ENCODE measurements around the gene CR1.

- TF ChIP-seq, protein P1, sequence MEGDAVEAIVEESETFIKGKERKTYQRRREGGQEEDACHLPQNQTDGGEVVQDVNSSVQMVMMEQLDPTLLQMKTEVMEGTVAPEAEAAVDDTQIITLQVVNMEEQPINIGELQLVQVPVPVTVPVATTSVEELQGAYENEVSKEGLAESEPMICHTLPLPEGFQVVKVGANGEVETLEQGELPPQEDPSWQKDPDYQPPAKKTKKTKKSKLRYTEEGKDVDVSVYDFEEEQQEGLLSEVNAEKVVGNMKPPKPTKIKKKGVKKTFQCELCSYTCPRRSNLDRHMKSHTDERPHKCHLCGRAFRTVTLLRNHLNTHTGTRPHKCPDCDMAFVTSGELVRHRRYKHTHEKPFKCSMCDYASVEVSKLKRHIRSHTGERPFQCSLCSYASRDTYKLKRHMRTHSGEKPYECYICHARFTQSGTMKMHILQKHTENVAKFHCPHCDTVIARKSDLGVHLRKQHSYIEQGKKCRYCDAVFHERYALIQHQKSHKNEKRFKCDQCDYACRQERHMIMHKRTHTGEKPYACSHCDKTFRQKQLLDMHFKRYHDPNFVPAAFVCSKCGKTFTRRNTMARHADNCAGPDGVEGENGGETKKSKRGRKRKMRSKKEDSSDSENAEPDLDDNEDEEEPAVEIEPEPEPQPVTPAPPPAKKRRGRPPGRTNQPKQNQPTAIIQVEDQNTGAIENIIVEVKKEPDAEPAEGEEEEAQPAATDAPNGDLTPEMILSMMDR (conservative IDR thresholded peaks at IDR 0.05; ENCODE audit: low read depth, low read length): no peak
- TF ChIP-seq CHD1 (IDR thresholded peaks at IDR 0.05; ENCODE audit: low read depth, low read length) (no peak), MAZ (IDR thresholded peaks at IDR 0.05; ENCODE audit: borderline replicate concordance, low read depth, low read length) (no peak), POLR2A (IDR thresholded peaks at IDR 0.05; ENCODE audit: low read depth, low read length) (no peak), FOS (IDR thresholded peaks at IDR 0.05; ENCODE audit: low read depth, low read length) (no peak), MXI1 (IDR thresholded peaks at IDR 0.05; ENCODE audit: borderline replicate concordance, low read depth, low read length) (no peak), RAD21 (IDR thresholded peaks at IDR 0.05; ENCODE audit: low read length) (no peak), CEBPB (IDR thresholded peaks at IDR 0.05; ENCODE audit: low read depth, low read length) (no peak), BHLHE40 (IDR thresholded peaks at IDR 0.05; ENCODE audit: low read depth, low read length) (no peak), MAFK (IDR thresholded peaks at IDR 0.05; ENCODE audit: low read depth, low read length) (no peak), RCOR1 (IDR thresholded peaks at IDR 0.05; ENCODE audit: insufficient replicate concordance, low read length) (no peak), SMC3 (IDR thresholded peaks at IDR 0.05; ENCODE audit: low read depth, low read length) (no peak)
- TF ChIP-seq, protein P2, sequence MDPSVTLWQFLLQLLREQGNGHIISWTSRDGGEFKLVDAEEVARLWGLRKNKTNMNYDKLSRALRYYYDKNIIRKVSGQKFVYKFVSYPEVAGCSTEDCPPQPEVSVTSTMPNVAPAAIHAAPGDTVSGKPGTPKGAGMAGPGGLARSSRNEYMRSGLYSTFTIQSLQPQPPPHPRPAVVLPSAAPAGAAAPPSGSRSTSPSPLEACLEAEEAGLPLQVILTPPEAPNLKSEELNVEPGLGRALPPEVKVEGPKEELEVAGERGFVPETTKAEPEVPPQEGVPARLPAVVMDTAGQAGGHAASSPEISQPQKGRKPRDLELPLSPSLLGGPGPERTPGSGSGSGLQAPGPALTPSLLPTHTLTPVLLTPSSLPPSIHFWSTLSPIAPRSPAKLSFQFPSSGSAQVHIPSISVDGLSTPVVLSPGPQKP (IDR thresholded peaks at IDR 0.05; ENCODE audit: borderline replicate concordance, low read depth, low read length): no peak
- TF ChIP-seq, protein P3, sequence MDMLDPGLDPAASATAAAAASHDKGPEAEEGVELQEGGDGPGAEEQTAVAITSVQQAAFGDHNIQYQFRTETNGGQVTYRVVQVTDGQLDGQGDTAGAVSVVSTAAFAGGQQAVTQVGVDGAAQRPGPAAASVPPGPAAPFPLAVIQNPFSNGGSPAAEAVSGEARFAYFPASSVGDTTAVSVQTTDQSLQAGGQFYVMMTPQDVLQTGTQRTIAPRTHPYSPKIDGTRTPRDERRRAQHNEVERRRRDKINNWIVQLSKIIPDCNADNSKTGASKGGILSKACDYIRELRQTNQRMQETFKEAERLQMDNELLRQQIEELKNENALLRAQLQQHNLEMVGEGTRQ (IDR thresholded peaks at IDR 0.05; ENCODE audit: low read depth, low read length): no peak
Measured at GRCh38 chr1:207459008-207459407, 36.9 kb upstream of the CR1 start.

All from IMR-90 (cell line).